RWPE2 (cell line): ENCODE measurements around the gene NDST4.

Experiments used
- ATAC-seq: fragments of 200-7000 bp; cut with Tn5 transposase; 3 replicates; pipeline ENCODE4 v1.9.1; 2021; ENCODE audit warnings: low read depth
- DNase-seq: peaks from one replicate; pipeline ENCODE4 v3.0.0-alpha.2; 2020; ENCODE audit warnings: low spot score
- H3K27ac ChIP-seq: fragments of 450-650 bp; 2 replicates; pipeline ENCODE4 v1.5.1; 2017; ENCODE audit warnings: mild to moderate bottlenecking; ENCODE audit not compliant: poor library complexity, severe bottlenecking
- H3K27me3 ChIP-seq: fragments of 250-450 bp; sonication (Bioruptor Pico); 2 replicates; pipeline ENCODE4 v1.5.1; 2021; ENCODE audit warnings: mild to moderate bottlenecking, moderate library complexity; ENCODE audit not compliant: insufficient read depth, poor library complexity, severe bottlenecking
- H3K36me3 ChIP-seq: fragments of 250-450 bp; sonication (Bioruptor Pico); 2 replicates; pipeline ENCODE4 v1.5.1; 2020; ENCODE audit warnings: low read depth, mild to moderate bottlenecking, moderate library complexity
- H3K4me1 ChIP-seq: fragments of 250-450 bp; sonication (Bioruptor Pico); 2 replicates; pipeline ENCODE4 v1.5.1; 2021; ENCODE audit warnings: mild to moderate bottlenecking, moderate library complexity; ENCODE audit not compliant: insufficient read depth, poor library complexity, severe bottlenecking
- H3K4me3 ChIP-seq: fragments of 250-450 bp; sonication (Bioruptor Pico); 2 replicates; pipeline ENCODE4 v1.5.1; 2021; ENCODE audit warnings: mild to moderate bottlenecking, moderate library complexity; ENCODE audit not compliant: severe bottlenecking
- H3K9me3 ChIP-seq: fragments of 250-450 bp; sonication (Bioruptor Pico); 2 replicates; pipeline ENCODE4 v1.5.1; 2021; ENCODE audit warnings: mild to moderate bottlenecking, moderate library complexity; ENCODE audit not compliant: severe bottlenecking
- TF ChIP-seq, protein P1 (sequence below): fragments of 450-650 bp; IDR thresholded peaks from one replicate; pipeline ENCODE4 v1.5.1; 2017; ENCODE audit warnings: mild to moderate bottlenecking, moderate library complexity; ENCODE audit not compliant: poor library complexity, severe bottlenecking

The NDST4 gene

DNA sequence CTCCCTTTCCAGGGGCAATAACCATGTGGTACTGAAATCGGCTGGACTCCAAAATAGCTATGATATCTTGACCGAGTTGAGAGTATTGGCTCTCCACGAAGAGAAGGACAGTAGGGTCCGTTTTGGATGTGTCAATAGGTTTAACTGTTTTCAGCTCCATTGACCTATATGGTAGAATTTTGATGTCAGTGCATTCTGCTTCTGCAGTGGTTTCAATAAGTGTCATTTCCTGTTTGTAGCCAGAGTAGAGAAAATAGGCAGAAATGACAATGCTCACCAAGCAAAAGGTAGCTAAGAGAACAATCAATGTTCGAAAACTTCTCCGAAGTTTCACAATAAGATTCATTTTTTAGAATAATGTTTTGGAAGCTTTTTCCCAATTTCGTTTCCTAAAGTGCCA is 36.7 kb downstream of the NDST4 start:
- Histone ChIP-seq H3K4me1 (no peaks in the 10 kb centered on the region), H3K36me3 (no peaks in the 10 kb centered on the region), H3K27ac (no peak overlapping the region), H3K27me3 (no peaks in the 10 kb centered on the region), H3K9me3 (no peaks in the 10 kb centered on the region), H3K4me3 (no peak overlapping the region)
- TF ChIP-seq, protein P1, sequence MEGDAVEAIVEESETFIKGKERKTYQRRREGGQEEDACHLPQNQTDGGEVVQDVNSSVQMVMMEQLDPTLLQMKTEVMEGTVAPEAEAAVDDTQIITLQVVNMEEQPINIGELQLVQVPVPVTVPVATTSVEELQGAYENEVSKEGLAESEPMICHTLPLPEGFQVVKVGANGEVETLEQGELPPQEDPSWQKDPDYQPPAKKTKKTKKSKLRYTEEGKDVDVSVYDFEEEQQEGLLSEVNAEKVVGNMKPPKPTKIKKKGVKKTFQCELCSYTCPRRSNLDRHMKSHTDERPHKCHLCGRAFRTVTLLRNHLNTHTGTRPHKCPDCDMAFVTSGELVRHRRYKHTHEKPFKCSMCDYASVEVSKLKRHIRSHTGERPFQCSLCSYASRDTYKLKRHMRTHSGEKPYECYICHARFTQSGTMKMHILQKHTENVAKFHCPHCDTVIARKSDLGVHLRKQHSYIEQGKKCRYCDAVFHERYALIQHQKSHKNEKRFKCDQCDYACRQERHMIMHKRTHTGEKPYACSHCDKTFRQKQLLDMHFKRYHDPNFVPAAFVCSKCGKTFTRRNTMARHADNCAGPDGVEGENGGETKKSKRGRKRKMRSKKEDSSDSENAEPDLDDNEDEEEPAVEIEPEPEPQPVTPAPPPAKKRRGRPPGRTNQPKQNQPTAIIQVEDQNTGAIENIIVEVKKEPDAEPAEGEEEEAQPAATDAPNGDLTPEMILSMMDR = no peak
- no peak for DNase-seq
- no peak for ATAC-seq

DNA sequence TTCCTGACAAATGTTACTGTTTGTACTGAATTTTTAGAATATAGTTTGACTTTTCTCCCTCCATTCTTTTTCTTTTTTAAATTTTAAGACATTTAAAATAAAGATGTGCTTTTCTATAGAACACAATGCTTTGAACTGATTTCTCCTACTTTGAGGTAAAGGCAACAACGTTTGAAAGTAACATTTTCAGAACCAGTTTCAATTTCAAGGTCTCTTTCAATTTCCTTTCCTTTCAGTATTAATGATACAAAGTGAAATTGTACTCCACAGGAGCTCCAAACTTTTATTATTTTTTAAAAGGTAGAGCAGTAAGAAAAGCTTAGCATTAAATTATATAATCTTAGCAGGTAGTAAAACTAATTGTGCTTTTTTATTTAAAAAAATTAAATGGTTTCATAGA is 54.9 kb downstream of the NDST4 start:
- ATAC-seq (no peak), DNase-seq (no peak)
- Histone ChIP-seq H3K9me3 (no peaks in the 10 kb centered on the region), H3K36me3 (no peaks in the 10 kb centered on the region), H3K27me3 (no peaks in the 10 kb centered on the region), H3K4me3 (no peak overlapping the region), H3K4me1 (no peaks in the 10 kb centered on the region), H3K27ac (no peak overlapping the region)
- TF ChIP-seq, protein P1 = no peak

DNA sequence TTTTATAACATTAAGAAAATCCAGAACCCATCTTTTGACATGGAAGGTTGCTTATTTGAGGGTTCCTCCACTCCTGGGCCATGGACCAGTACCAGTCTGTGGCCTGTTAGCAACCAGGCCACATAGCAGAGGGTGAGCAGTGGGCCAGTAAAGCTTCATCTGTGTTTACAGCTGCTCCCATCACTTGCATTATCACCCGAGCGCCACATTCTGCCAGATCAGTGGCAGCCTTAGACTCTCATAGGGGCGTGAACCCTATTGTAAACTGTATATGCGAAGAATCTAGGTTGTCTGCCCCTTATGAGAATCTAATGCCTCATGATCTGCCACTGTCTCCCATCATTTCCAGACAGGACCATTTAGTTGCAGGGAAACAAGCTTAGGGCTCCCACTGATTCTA is 58.6 kb downstream of the NDST4 start:
- TF ChIP-seq, protein P1 = no peak
- Histone ChIP-seq H3K27me3 (no peaks in the 10 kb centered on the region), H3K9me3 (no peaks in the 10 kb centered on the region), H3K36me3 (no peaks in the 10 kb centered on the region), H3K4me1 (no peaks in the 10 kb centered on the region), H3K27ac (no peak overlapping the region), H3K4me3 (no peak overlapping the region)
- ATAC-seq (no peak), DNase-seq (no peak)

DNA sequence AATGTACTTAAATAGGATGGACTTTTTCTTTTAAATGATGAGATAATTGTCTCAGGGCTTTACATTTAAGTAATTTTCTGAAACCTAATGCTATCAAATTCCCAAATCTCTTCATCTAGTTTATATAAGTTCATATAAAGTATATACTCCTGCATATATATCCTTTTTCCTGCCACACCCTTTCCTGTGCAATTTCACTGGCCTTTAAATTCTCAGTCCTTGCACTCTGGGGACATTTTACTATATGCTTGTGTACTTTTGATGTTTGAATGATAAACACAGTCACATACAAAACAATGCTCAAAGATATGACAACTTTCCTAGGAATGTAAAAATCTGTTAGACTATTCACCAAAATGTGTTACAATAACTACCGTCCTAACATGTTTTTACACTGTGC is 60.1 kb downstream of the NDST4 start:
- no peaks in the 10 kb centered on the region for H3K9me3 ChIP-seq
- DNase-seq (no peak), ATAC-seq (no peak)
- H3K4me3 ChIP-seq = no peak overlapping the region
- no peaks in the 10 kb centered on the region for H3K27me3 ChIP-seq
- H3K36me3 ChIP-seq = no peaks in the 10 kb centered on the region
- no peaks in the 10 kb centered on the region for H3K4me1 ChIP-seq
- H3K27ac ChIP-seq = no peak overlapping the region
- TF ChIP-seq, protein P1 = no peak

DNA sequence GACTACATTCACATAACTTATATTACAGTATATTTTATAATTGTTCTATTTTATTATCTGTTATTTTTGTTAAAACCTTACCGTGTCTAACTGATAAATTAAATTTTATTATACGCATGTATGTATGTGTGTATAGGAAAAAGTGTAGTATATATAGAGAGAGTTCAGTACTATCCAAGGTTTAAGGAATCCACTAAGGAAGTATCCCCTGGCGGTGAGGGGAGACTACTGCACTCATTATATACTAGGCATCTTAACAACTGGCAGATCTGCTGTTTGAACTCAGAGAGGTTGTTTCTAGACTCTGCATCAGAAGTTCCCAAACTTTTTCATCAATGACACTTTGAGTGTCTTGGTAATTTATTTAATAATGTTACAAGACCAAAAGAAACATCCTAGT is 70.9 kb downstream of the NDST4 start:
- H3K27ac ChIP-seq = no peak overlapping the region
- H3K36me3 ChIP-seq = no peaks in the 10 kb centered on the region
- ATAC-seq (peak; percentile 51; the same call in 1 of the 3 replicates), DNase-seq (no peak)
- no peak overlapping the region for H3K4me3 ChIP-seq
- TF ChIP-seq, protein P1 = peak; percentile 43
- no peaks in the 10 kb centered on the region for H3K9me3 ChIP-seq
- H3K4me1 ChIP-seq = no peaks in the 10 kb centered on the region
- no peaks in the 10 kb centered on the region for H3K27me3 ChIP-seq
